WI38 (cell line): ENCODE results near the gene SIGLEC15.

Source experiments
- H3K4me3 ChIP-seq: 2 replicates; pipeline ENCODE4 v1.5.1; 2011; ENCODE audit warnings: low read depth, mild to moderate bottlenecking, control low read depth, low read length
- CTCF ChIP-seq: IDR thresholded peaks from 2 replicates; pipeline ENCODE4 v1.5.1; 2012; ENCODE audit warnings: low read depth, mild to moderate bottlenecking, control low read depth, low read length

Gene SIGLEC15

GRCh38 chr18:45825258-45826044, at the start of gene SIGLEC15:
Gene SIGLEC15, plus strand, starts transcription at chr18:45825675. Its CDS starts 54 bp downstream, at chr18:45825729.
- no peak for TF ChIP-seq CTCF
- no peak within 1 kb of the TSS for H3K4me3 ChIP-seq

GRCh38 chr18:45775743-45776142, 49.7 kb upstream of the SIGLEC15 start:
- peak overlapping the region; percentile 49 for H3K4me3 ChIP-seq

GRCh38 chr18:45777393-45777792, 48.1 kb upstream of the SIGLEC15 start:
- no peak overlapping the region for H3K4me3 ChIP-seq
- TF ChIP-seq CTCF: no peak

More at GRCh38 chr18:45775743-45776142, 49.7 kb upstream of the SIGLEC15 start:
- no peak for TF ChIP-seq CTCF

GRCh38 chr18:45780568-45780967, 44.9 kb upstream of the SIGLEC15 start:
- H3K4me3 ChIP-seq: no peak overlapping the region
- TF ChIP-seq CTCF: no peak

GRCh38 chr18:45782662-45783061, 42.8 kb upstream of the SIGLEC15 start:
- TF ChIP-seq CTCF: no peak
- H3K4me3 ChIP-seq: no peak overlapping the region

- no peak for TF ChIP-seq CTCF
- H3K4me3 ChIP-seq: no peak overlapping the region
Measured at GRCh38 chr18:45783097-45784075, 42.1 kb upstream of the SIGLEC15 start.

GRCh38 chr18:45785134-45785533, 40.3 kb upstream of the SIGLEC15 start:
- no peak for TF ChIP-seq CTCF
- H3K4me3 ChIP-seq: no peak overlapping the region
